ENCODE data around the gene ARHGEF33. TPM values are rescaled to one million over a fixed set of nuclear protein-coding genes. Genes with fewer than 3 reads are reported as not detected.

Gene ARHGEF33
- total RNA-seq = under 1 TPM; 0.42 to 0.89 TPM

GRCh38 chr2:38889575-38889974 lies at the start of gene ARHGEF33:
ARHGEF33 (plus strand) TSS chr2:38889875; CDS start chr2:38919448, 29,573 bp downstream.
- ChIA-PET POLR2A (no interaction called here), CTCF (no interaction called here)

- POLR2A ChIA-PET = no interaction called here
- CTCF ChIA-PET = no interaction called here
These were observed 39.6 kb upstream of the ARHGEF33 start for GRCh38 chr2:38850045-38850444.

DNA sequence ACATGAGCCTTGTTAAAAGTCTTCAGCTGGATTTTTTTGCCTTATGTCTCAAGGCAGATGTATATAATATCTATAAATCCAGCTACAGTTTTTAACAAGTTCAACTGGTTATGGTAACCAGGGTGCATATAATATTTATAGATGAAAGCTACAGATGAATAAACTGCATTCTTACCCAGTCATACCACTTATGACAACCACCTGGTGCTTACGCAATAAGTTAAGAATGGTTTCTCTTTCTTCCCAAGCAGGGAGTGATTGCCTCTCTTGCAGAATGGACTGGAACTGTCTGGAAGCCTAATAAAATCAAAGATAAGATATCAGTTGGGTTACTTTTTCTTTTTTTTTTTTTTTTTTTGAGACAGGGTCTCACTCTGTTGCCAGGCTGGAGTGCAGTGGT lies 33.5 kb upstream of the ARHGEF33 start:
- CTCF ChIA-PET = no interaction called here
- POLR2A ChIA-PET = no interaction called here

GRCh38 chr2:38862476-38862875 lies 27.2 kb upstream of the ARHGEF33 start:
- CTCF ChIA-PET = no interaction called here
- POLR2A ChIA-PET = no interaction called here

DNA sequence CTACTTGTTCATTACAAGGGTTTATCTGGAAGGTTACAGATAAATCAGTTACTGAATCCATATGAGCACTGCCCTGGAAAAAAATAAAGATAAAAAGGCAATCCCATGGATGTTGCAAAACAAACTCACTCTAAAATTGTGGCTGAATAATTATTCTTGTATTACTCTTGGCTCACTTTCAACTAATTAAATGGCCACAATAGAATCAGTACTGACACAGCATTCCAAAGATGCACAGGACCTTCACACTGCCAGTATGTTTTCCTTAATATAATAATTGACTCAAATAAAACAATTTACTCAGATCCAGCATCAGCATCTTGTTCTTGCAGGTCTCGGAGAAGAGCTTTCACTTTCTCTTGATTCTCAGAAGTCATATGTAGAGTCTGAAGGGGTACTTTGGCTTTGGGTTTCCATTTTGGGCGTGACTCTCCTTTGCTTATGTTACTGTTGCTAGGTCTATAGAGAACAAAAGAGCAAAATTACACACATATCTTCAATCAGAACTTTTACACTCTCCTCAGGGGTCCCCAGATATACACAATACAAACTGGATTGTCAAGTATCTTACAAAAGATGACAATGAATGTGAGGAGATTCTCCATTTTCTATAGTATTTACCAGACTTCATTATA lies 26.5 kb upstream of the ARHGEF33 start:
- POLR2A ChIA-PET = no interaction called here
- CTCF ChIA-PET = no interaction called here

- POLR2A ChIA-PET = no interaction called here
- CTCF ChIA-PET = no interaction called here
These were observed 22.8 kb upstream of the ARHGEF33 start for GRCh38 chr2:38866773-38867443.

- ChIA-PET POLR2A (no interaction called here), CTCF (interaction anchor here (0.6 kb wide), 1 partner anchor 63 kb away, joined by 3 read pairs; no protein-coding TSS in a partner anchor)
These were observed 18.2 kb upstream of the ARHGEF33 start for GRCh38 chr2:38871432-38871831.

DNA sequence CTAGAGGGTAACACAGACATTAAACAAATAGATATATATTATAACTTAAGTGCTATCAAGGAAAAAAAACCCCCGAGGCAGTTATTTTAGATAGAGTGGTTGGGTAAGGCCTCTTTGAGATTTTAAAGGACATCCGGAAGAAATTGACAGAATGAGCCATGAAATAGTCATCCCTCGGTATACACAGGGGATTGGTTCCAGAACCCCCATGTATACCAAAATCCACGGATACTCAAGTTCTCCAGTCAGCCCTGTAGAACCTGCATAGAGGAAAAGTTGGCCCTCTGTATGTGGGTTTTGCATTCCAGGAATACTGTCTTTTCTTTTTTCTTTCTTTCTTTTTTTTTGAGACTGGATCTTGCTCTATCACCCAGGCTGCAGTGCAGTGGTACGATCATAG lies 15.9 kb upstream of the ARHGEF33 start:
- ChIA-PET CTCF (no interaction called here), POLR2A (no interaction called here)

GRCh38 chr2:38875227-38875575 lies 14.5 kb upstream of the ARHGEF33 start:
- CTCF ChIA-PET = interaction anchor here (1.4 kb wide), 1 partner anchor 72 kb away, joined by 4 read pairs; no protein-coding TSS in a partner anchor
- POLR2A ChIA-PET = interaction anchor here (1.1 kb wide), 1 partner anchor 124 kb away, joined by 5 read pairs; the partner anchor contains the start of gene SRSF7

DNA sequence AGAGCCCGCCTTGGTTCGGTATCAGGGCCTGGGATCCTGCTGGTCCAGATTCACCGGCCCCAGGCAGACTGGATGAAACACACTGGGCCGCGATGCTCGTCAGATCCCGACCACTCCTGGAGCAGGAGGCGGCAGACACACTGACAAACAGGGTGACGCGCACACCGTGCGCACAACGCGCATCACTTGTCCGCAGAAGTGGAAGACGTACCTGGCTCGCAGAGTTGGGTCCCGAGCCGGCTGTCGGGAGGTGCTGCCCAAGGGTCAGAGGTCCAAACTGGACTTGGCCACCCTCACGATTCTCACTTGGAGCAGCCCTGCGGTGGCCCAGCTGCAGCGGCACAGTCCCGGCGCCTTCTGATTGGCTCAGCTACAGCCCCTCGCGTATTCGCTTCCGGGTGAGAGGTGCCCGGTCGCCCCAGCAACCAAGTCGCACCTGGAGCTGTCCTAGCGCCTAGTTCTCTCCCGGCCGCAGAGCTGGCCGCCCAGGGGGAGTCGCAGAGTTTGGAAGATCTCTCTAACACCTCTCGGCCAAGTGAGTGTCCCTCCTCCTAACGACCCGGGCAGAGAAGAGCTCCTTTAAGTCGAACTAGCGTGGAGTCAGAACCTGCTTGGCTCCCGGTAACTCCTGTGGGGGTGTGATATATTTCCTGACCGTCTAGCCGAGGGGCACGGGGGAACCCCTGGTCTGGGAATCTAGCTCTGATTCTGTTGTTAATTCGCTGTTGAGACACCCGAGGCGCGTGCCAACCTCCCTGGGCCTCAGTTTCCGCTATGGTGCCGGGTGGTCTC lies 13.9 kb upstream of the ARHGEF33 start, which contains the start of the genes DHX57 and MORN2:
DHX57 (minus strand) TSS at position 359 of the 792 bp plus-strand sequence. CDS start 7,529 bp downstream, outside the sequence.
MORN2 (plus strand) TSS at position 401 of the 792 bp plus-strand sequence.
- CTCF ChIA-PET = interaction anchor here (1.0 to 1.4 kb wide), 2 partner anchors 18 to 72 kb away, joined by 3 to 4 read pairs; no protein-coding TSS in a partner anchor
- POLR2A ChIA-PET = interaction anchor here (0.5 to 1.1 kb wide), 2 partner anchors 71 to 124 kb away, joined by 5 to 6 read pairs; partner anchors contain the start of gene SRSF7

DNA sequence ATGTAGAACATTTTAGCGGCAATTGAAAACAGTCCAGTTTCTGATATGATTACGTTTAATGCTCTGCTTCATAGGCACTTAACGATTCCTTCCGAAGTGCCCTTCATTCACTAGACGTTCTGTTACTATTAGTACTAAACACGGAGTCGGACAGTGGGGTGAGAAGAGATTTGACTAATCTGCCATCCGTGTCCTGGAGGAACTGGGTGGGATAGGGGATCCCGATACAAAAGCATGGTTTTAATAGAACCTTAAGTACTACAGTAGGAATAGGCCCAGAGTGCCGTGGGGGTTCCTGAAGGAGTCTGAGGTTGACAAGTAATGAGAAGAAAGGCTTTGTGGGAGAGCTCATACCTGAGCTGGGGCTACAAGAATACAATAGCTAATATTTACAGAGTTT lies 13.3 kb upstream of the ARHGEF33 start:
- POLR2A ChIA-PET = interaction anchor here (0.5 to 1.1 kb wide), 2 partner anchors 70 to 125 kb away, joined by 5 to 6 read pairs; partner anchors contain the start of gene SRSF7
- CTCF ChIA-PET = interaction anchor here (1.0 kb wide), 1 partner anchor 18 kb away, joined by 3 read pairs; no protein-coding TSS in a partner anchor

- CTCF ChIA-PET = no interaction called here
- POLR2A ChIA-PET = no interaction called here
These were observed 3.6 kb upstream of the ARHGEF33 start for GRCh38 chr2:38886063-38886462.

DNA sequence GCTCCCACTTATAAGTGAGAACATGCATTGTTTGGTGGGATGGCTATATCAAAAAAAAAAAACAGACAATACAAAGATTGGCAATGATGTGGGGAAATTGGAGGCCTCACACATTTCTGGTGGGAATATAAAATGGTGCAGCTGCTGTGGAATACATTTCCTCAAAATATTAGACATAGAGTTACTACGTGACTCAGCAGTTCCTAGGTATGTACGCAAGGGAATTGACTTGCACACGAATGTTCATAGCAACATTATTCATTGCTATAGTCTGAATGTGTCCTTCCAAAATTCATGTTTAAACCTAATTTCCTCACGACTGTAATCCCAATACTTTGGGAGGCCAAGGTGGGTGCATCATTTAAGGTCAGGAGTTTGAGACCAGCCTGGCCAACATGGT lies 2.3 kb upstream of the ARHGEF33 start:
- ChIA-PET POLR2A (no interaction called here), CTCF (no interaction called here)

DNA sequence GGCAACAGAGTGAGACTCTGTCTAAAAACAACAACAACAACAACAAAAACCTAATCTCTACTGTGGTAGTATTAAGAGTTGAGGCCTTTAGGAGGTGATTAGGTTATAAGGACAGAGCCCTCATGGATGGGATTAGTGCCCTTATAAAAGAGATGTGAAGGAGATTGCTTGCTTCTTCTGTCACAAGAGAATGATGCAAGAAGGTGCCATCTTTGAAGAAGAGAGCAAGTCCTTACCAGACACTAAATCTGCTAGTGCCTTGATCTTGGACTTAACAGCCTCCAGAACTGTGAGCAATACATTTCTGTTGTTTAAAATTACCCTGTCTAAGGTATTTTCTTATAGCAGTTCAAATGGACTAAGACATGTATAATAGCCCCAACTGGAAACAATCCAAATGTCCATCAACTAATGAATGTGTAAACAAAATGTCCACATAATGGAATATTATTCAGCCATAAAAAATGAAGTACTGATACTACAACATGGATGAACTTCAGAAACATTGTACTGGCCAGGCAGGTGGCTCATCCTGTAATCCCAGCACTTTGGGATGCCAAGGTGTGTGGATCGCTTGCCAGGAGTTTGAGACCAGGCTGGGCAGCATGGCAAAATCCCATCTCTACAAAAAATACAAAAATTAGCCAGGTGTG lies 1.6 kb upstream of the ARHGEF33 start:
- CTCF ChIA-PET = no interaction called here
- POLR2A ChIA-PET = no interaction called here

GRCh38 chr2:38889045-38889444 lies 630 bp upstream of the ARHGEF33 start:
- CTCF ChIA-PET = no interaction called here
- POLR2A ChIA-PET = no interaction called here

- ChIA-PET CTCF (interaction anchor here (1.4 kb wide), 1 partner anchor 10 kb away, joined by 4 read pairs; no protein-coding TSS in a partner anchor), POLR2A (interaction anchor here (0.6 to 0.7 kb wide), 2 partner anchors 56 to 150 kb away, joined by 7 to 9 read pairs; no protein-coding TSS in a partner anchor)
These were observed 3.1 kb downstream of the ARHGEF33 start for GRCh38 chr2:38892819-38893218.

DNA sequence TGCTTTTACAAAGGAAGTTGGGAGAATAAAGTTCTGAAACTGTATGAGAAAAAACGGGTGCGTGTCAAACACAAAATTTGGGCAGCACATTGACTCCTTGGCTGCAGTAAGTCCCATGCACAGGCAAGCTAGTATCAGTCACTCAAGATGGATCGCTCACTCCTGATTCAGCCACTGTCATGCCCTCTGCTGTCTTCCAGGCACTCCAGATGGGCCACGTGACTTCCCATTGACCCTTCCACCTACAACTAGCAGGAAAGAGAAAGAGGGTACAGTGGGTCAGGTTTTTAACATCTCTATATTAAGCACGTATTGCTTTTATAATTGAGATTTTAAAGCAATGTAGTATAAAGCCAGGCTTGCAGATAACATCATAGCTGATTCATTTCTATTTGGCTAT lies 8.6 kb downstream of the ARHGEF33 start:
- CTCF ChIA-PET = no interaction called here
- POLR2A ChIA-PET = no interaction called here

- CTCF ChIA-PET = no interaction called here
- POLR2A ChIA-PET = no interaction called here
These were observed 11.1 kb downstream of the ARHGEF33 start for GRCh38 chr2:38900726-38901125.

- CTCF ChIA-PET = interaction anchor here (0.5 kb wide), 1 partner anchor 266 kb away, joined by 3 read pairs; no protein-coding TSS in a partner anchor
- POLR2A ChIA-PET = no interaction called here
These were observed 15.6 kb downstream of the ARHGEF33 start for GRCh38 chr2:38905251-38905650.

All from activated CD8-positive, alpha-beta memory T cell treated with anti-CD3 and anti-CD28 coated beads for 36 hours (primary cell).